Fibroblast of lung (primary cell): Measurements from ENCODE around the gene FANCI. TPM values are rescaled to one million over a fixed set of nuclear protein-coding genes. Genes with fewer than 3 reads are reported as not detected.

Experiments used
- DNase-seq, 2 donors: peaks; one replicate each; pipeline versions ENCODE4 v3.0.0 to v3.0.0-alpha.2; 2010; ENCODE audit warnings: low read depth in 2 of 2
- H2AFZ ChIP-seq: 2 replicates; pipeline ENCODE4 v1.5.1; 2012; ENCODE audit warnings: low read length, control low read depth, inconsistent platforms
- H3K27ac ChIP-seq: 2 replicates; pipeline ENCODE4 v1.5.1; 2011; ENCODE audit warnings: low read length, control low read depth; ENCODE audit not compliant: insufficient read depth
- H3K27me3 ChIP-seq: 2 replicates; pipeline ENCODE4 v1.5.1; 2011; ENCODE audit warnings: mild to moderate bottlenecking, low read length; ENCODE audit not compliant: control insufficient read depth, insufficient read depth
- H3K36me3 ChIP-seq: 2 replicates; pipeline ENCODE4 v1.5.1; 2011; ENCODE audit warnings: low read length; ENCODE audit not compliant: control insufficient read depth, insufficient read depth
- H3K4me1 ChIP-seq: 2 replicates; pipeline ENCODE4 v1.5.1; 2011; ENCODE audit warnings: low read length; ENCODE audit not compliant: control insufficient read depth, insufficient read depth; ENCODE audit errors: extremely low read depth
- H3K4me2 ChIP-seq: 2 replicates; pipeline ENCODE4 v1.5.1; 2011; ENCODE audit warnings: low read length, control low read depth; ENCODE audit not compliant: insufficient read depth; ENCODE audit errors: extremely low read depth
- H3K4me3 ChIP-seq, 4 experiments: fragments of 200-600 bp in 1 of 4; sonication (generic) in 1 of 4; replicated peaks in 1 of 4; 2 replicates each; pipeline ENCODE4 v1.5.1; 2011 to 2016; ENCODE audit warnings: low read length in 4 of 4, low read depth in 3 of 4, mild to moderate bottlenecking in 3 of 4, control low read depth in 2 of 4, inconsistent platforms in 1 of 4, mixed read lengths in 1 of 4; ENCODE audit not compliant: insufficient read depth in 1 of 4; ENCODE audit errors: control extremely low read depth in 1 of 4
- H3K79me2 ChIP-seq: 2 replicates; pipeline ENCODE4 v1.5.1; 2012; ENCODE audit warnings: mild to moderate bottlenecking, low read length, inconsistent platforms; ENCODE audit not compliant: control insufficient read depth, insufficient read depth
- H3K9ac ChIP-seq: 2 replicates; pipeline ENCODE4 v1.5.1; 2011; ENCODE audit warnings: mild to moderate bottlenecking, low read length, control low read depth; ENCODE audit not compliant: insufficient read depth
- H3K9me3 ChIP-seq: 2 replicates; pipeline ENCODE4 v1.5.1; 2012; ENCODE audit warnings: low read depth, low read length; ENCODE audit not compliant: control insufficient read depth, insufficient read depth
- H4K20me1 ChIP-seq: 2 replicates; pipeline ENCODE4 v1.5.1; 2011; ENCODE audit warnings: low read length; ENCODE audit not compliant: control insufficient read depth, insufficient read depth; ENCODE audit errors: extremely low read depth
- CTCF ChIP-seq, 2 donors: IDR thresholded peaks in 1 of 2; conservative IDR thresholded peaks in 1 of 2; 1 replicate in 1 of 2; 2 replicates in 1 of 2; pipeline ENCODE4 v1.5.1; 2011 to 2012; ENCODE audit warnings: low read length in 2 of 2, control low read depth in 1 of 2, inconsistent platforms in 1 of 2, low read depth in 1 of 2, mild to moderate bottlenecking in 1 of 2
- EZH2 ChIP-seq: IDR thresholded peaks from 2 replicates; pipeline ENCODE4 v1.5.1; 2012; ENCODE audit warnings: low read length, control low read depth, mild to moderate bottlenecking; ENCODE audit errors: missing control alignments
- polyA plus RNA-seq, 2 donors: library from polyadenylated mRNA; depleted of rRNA in 1 of 2; stranded (reverse) in 1 of 2; unstranded in 1 of 2; fragments of >200 nt; gene quantifications; 2 replicates each; pipeline ENCODE4 v1.2.1, GENCODE V29; 2011 to 2012; ENCODE audit warnings: missing spikeins in 1 of 2
- total RNA-seq: library from RNA; depleted of rRNA; stranded (reverse); fragments of >200 nt; gene quantifications from 2 replicates; pipeline ENCODE4 v1.2.1, GENCODE V29; 2014

FANCI gene
- total and polyA plus RNA-seq, 2 donors (not counting 1 experiment from before 2014, with no cell fraction given), result 12.6 to 13.4 TPM

GRCh38 chr15:89198196-89198595, 45.6 kb upstream of the FANCI start:
- H3K27me3 ChIP-seq, result no peaks in the 10 kb centered on the region
- no peak for DNase-seq
- H3K36me3 ChIP-seq, result peaks cover 2% of the 10 kb centered on the region
- no peaks in the 10 kb centered on the region for H3K9me3 ChIP-seq
- no peak overlapping the region for H3K4me3 ChIP-seq
- no peak overlapping the region for H2AFZ ChIP-seq
- no peak overlapping the region for H3K9ac ChIP-seq
- no peaks in the 10 kb centered on the region for H3K79me2 ChIP-seq
- no peak overlapping the region for H3K27ac ChIP-seq
- no peaks in the 10 kb centered on the region for H3K4me1 ChIP-seq
- H3K4me2 ChIP-seq, result no peak overlapping the region
- TF ChIP-seq EZH2, result no peak
- TF ChIP-seq CTCF (conservative IDR thresholded peaks at IDR 0.05 in 1 of 2, IDR thresholded peaks at IDR 0.05 in 1 of 2; ENCODE audit: low read depth in 1 of 2, low read length in 2 of 2), result no peak
- no peaks in the 10 kb centered on the region for H4K20me1 ChIP-seq

- no peak overlapping the region for H3K9ac ChIP-seq
- H4K20me1 ChIP-seq, result no peaks in the 10 kb centered on the region
- H3K27ac ChIP-seq, result no peak overlapping the region
- no peak overlapping the region for H2AFZ ChIP-seq
- no peak overlapping the region for H3K4me3 ChIP-seq
- H3K4me1 ChIP-seq, result no peaks in the 10 kb centered on the region
- no peak overlapping the region for H3K4me2 ChIP-seq
- no peaks in the 10 kb centered on the region for H3K27me3 ChIP-seq
- H3K36me3 ChIP-seq, result peaks cover 1% of the 10 kb centered on the region
- no peaks in the 10 kb centered on the region for H3K79me2 ChIP-seq
- H3K9me3 ChIP-seq, result no peaks in the 10 kb centered on the region
- TF ChIP-seq CTCF (conservative IDR thresholded peaks at IDR 0.05 in 1 of 2, IDR thresholded peaks at IDR 0.05 in 1 of 2; ENCODE audit: low read depth in 1 of 2, low read length in 2 of 2) (no peak), EZH2 (no peak)
- no peak for DNase-seq
Measured at GRCh38 chr15:89198934-89199333, 44.8 kb upstream of the FANCI start.

- Histone ChIP-seq H3K9ac (no peak overlapping the region), H4K20me1 (no peaks in the 10 kb centered on the region), H3K9me3 (no peaks in the 10 kb centered on the region), H3K27ac (no peak overlapping the region), H3K4me3 (no peak overlapping the region), H3K4me1 (no peaks in the 10 kb centered on the region), H2AFZ (no peak overlapping the region), H3K36me3 (peaks cover 1% of the 10 kb centered on the region), H3K4me2 (no peak overlapping the region), H3K27me3 (no peaks in the 10 kb centered on the region), H3K79me2 (no peaks in the 10 kb centered on the region)
- no peak for DNase-seq
- TF ChIP-seq CTCF (conservative IDR thresholded peaks at IDR 0.05 in 1 of 2, IDR thresholded peaks at IDR 0.05 in 1 of 2; ENCODE audit: low read depth in 1 of 2, low read length in 2 of 2) (no peak), EZH2 (no peak)
Measured at GRCh38 chr15:89199746-89200145, 44.0 kb upstream of the FANCI start.
